Upper lobe of left lung (tissue), 4 donors: ENCODE data around the gene HPS3.

ENCODE experiments used
- EP300 ChIP-seq, 4 donors: sonication (generic); formaldehyde crosslinking; IDR thresholded peaks; one replicate each; pipeline ENCODE4 v1.5.1; 2017; ENCODE audit warnings: antibody characterized with exemption in 4 of 4, control low read depth in 2 of 4
- POLR2A ChIP-seq, 4 donors: fragments of 450-650 bp; IDR thresholded peaks; one replicate each; pipeline ENCODE4 v1.5.1; 2016 to 2017; ENCODE audit warnings: antibody characterized with exemption in 4 of 4, mild to moderate bottlenecking in 2 of 4
- POLR2AphosphoS5 ChIP-seq, 2 donors: sonication (generic); formaldehyde crosslinking; IDR thresholded peaks; one replicate each; pipeline ENCODE4 v1.5.1; 2017; ENCODE audit warnings: antibody characterized with exemption in 2 of 2
- TF ChIP-seq, protein P1 (sequence below), 6 experiments: fragments of 450-650 bp in 4 of 6; fragments of 200-600 bp in 2 of 6; sonication (generic) in 2 of 6; IDR thresholded peaks; one replicate each; pipeline ENCODE4 v1.5.1; 2016 to 2019; ENCODE audit warnings: antibody characterized with exemption in 6 of 6

DNA sequence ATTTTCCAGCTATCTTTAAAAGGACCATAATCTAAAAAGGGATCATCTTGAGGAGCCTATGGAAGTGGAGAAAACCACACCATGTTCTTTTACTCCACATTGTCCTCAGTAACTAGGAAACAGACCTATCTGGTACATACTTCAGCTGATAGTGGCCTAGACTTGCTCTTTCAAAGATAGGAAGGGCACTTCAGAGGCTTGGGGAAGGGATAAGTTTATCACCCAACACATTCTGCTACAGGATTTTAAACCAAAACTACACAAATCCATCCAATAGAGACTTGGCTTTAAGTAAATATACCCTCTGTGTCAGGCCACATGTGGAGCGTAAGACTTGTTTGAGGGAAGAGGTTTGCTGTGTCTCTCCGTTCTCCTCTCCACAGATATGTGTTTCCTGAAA is 56.8 kb downstream of the HPS3 start:
- TF ChIP-seq, protein P1, sequence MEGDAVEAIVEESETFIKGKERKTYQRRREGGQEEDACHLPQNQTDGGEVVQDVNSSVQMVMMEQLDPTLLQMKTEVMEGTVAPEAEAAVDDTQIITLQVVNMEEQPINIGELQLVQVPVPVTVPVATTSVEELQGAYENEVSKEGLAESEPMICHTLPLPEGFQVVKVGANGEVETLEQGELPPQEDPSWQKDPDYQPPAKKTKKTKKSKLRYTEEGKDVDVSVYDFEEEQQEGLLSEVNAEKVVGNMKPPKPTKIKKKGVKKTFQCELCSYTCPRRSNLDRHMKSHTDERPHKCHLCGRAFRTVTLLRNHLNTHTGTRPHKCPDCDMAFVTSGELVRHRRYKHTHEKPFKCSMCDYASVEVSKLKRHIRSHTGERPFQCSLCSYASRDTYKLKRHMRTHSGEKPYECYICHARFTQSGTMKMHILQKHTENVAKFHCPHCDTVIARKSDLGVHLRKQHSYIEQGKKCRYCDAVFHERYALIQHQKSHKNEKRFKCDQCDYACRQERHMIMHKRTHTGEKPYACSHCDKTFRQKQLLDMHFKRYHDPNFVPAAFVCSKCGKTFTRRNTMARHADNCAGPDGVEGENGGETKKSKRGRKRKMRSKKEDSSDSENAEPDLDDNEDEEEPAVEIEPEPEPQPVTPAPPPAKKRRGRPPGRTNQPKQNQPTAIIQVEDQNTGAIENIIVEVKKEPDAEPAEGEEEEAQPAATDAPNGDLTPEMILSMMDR (IDR thresholded peaks at IDR 0.05), result no peak
- TF ChIP-seq EP300 (IDR thresholded peaks at IDR 0.05) (no peak), POLR2AphosphoS5 (IDR thresholded peaks at IDR 0.05) (no peak), POLR2A (IDR thresholded peaks at IDR 0.05) (no peak)
